Measurements from ENCODE around the gene UTS2B. TPM values are rescaled to one million over a fixed set of nuclear protein-coding genes. Genes with fewer than 3 reads are reported as not detected.
A peak's percentile ranks its signal among the peaks of the same experiment; 100 is the strongest.
"Not testable (repeated sequence)": the region's sequence is repeated elsewhere in the genome, so short reads cannot be mapped to it uniquely, and the experiment has no call there.

Gene UTS2B
- total RNA-seq, 1 donor from 2014 or later: not detected

GRCh38 chr3:191298846-191299245 is 31.5 kb downstream of the UTS2B start:
- intact Hi-C loops (cut with micrococcal nuclease): no loop called here
- no peak overlapping the region for H3K4me3 Mint-ChIP-seq
- H3K27me3 Mint-ChIP-seq: no peaks in the 10 kb centered on the region

GRCh38 chr3:191296041-191296541 is 34.2 kb downstream of the UTS2B start:
- DNase-seq: no peak
- Mint-ChIP-seq H3K4me3 (no peak overlapping the region), H3K27ac (no peak overlapping the region), H3K9me3 (no peaks in the 10 kb centered on the region), H3K36me3 (ENCODE audit: low read depth) (no peaks in the 10 kb centered on the region), H3K4me1 (no peaks in the 10 kb centered on the region), H3K27me3 (no peaks in the 10 kb centered on the region)
- intact Hi-C loops (cut with micrococcal nuclease): no loop called here

More at GRCh38 chr3:191298846-191299245, 31.5 kb downstream of the UTS2B start:
- Mint-ChIP-seq H3K4me1 (no peaks in the 10 kb centered on the region), H3K27ac (no peak overlapping the region), H3K36me3 (ENCODE audit: low read depth) (no peaks in the 10 kb centered on the region), H3K9me3 (no peaks in the 10 kb centered on the region)
- no peak for DNase-seq

- Mint-ChIP-seq H3K36me3 (ENCODE audit: low read depth) (no peaks in the 10 kb centered on the region), H3K9me3 (no peaks in the 10 kb centered on the region), H3K4me3 (no peak overlapping the region), H3K4me1 (peaks cover 2% of the 10 kb centered on the region), H3K27ac (no peak overlapping the region), H3K27me3 (no peaks in the 10 kb centered on the region)
- DNase-seq: no peak
- intact Hi-C loops (cut with micrococcal nuclease): no loop called here
Observed at GRCh38 chr3:191294291-191294690, 36.0 kb downstream of the UTS2B start.

GRCh38 chr3:191292243-191293015 is 37.9 kb downstream of the UTS2B start:
- no peak overlapping the region for H3K27ac Mint-ChIP-seq
- DNase-seq: no peak
- H3K4me1 Mint-ChIP-seq: peaks cover 2% of the 10 kb centered on the region
- intact Hi-C loops (cut with micrococcal nuclease): no loop called here
- no peaks in the 10 kb centered on the region for H3K36me3 Mint-ChIP-seq (ENCODE audit: low read depth)
- H3K9me3 Mint-ChIP-seq: no peaks in the 10 kb centered on the region
- H3K27me3 Mint-ChIP-seq: no peaks in the 10 kb centered on the region
- H3K4me3 Mint-ChIP-seq: no peak overlapping the region

- Mint-ChIP-seq H3K9me3 (no peaks in the 10 kb centered on the region), H3K4me1 (peaks cover 2% of the 10 kb centered on the region), H3K4me3 (peak overlapping the region; percentile 17), H3K36me3 (ENCODE audit: low read depth) (no peaks in the 10 kb centered on the region), H3K27ac (no peak overlapping the region), H3K27me3 (no peaks in the 10 kb centered on the region)
- DNase-seq: no peak
- intact Hi-C loops (cut with micrococcal nuclease): no loop called here
Observed at GRCh38 chr3:191290311-191291025, 39.9 kb downstream of the UTS2B start.

GRCh38 chr3:191283400-191283799 is 46.9 kb downstream of the UTS2B start:
- DNase-seq: no peak
- intact Hi-C loops (cut with micrococcal nuclease): no loop called here
- no peaks in the 10 kb centered on the region for H3K36me3 Mint-ChIP-seq (ENCODE audit: low read depth)
- no peaks in the 10 kb centered on the region for H3K4me1 Mint-ChIP-seq
- no peaks in the 10 kb centered on the region for H3K27me3 Mint-ChIP-seq
- H3K27ac Mint-ChIP-seq: no peak overlapping the region
- H3K9me3 Mint-ChIP-seq: no peaks in the 10 kb centered on the region
- no peak overlapping the region for H3K4me3 Mint-ChIP-seq

GRCh38 chr3:191282251-191283185 is 47.8 kb downstream of the UTS2B start:
- H3K27ac Mint-ChIP-seq: no peak overlapping the region
- intact Hi-C loops (cut with micrococcal nuclease): no loop called here
- no peaks in the 10 kb centered on the region for H3K36me3 Mint-ChIP-seq (ENCODE audit: low read depth)
- H3K9me3 Mint-ChIP-seq: no peaks in the 10 kb centered on the region
- H3K4me3 Mint-ChIP-seq: no peak overlapping the region
- H3K27me3 Mint-ChIP-seq: no peaks in the 10 kb centered on the region
- no peaks in the 10 kb centered on the region for H3K4me1 Mint-ChIP-seq
- DNase-seq: no peak

GRCh38 chr3:191280882-191281281 is 49.4 kb downstream of the UTS2B start:
- Mint-ChIP-seq H3K9me3 (no peaks in the 10 kb centered on the region), H3K4me3 (no peak overlapping the region), H3K36me3 (ENCODE audit: low read depth) (no peaks in the 10 kb centered on the region), H3K27me3 (no peaks in the 10 kb centered on the region), H3K4me1 (no peaks in the 10 kb centered on the region), H3K27ac (no peak overlapping the region)
- no peak for DNase-seq
- intact Hi-C loops (cut with micrococcal nuclease): no loop called here

- H3K27me3 Mint-ChIP-seq: no peaks in the 10 kb centered on the region
- H3K27ac Mint-ChIP-seq: no peak overlapping the region
- no peak for DNase-seq
- no peaks in the 10 kb centered on the region for H3K36me3 Mint-ChIP-seq (ENCODE audit: low read depth)
- intact Hi-C loops (cut with micrococcal nuclease): no loop called here
- H3K4me1 Mint-ChIP-seq: no peaks in the 10 kb centered on the region
- H3K4me3 Mint-ChIP-seq: no peak overlapping the region
- H3K9me3 Mint-ChIP-seq: no peaks in the 10 kb centered on the region
Observed at GRCh38 chr3:191280111-191280510, 50.2 kb downstream of the UTS2B start.

GRCh38 chr3:191275751-191276150 is 54.6 kb downstream of the UTS2B start:
- peaks cover 6% of the 10 kb centered on the region for H3K9me3 Mint-ChIP-seq
- no peak overlapping the region for H3K4me3 Mint-ChIP-seq
- intact Hi-C loops (cut with micrococcal nuclease): no loop called here
- H3K36me3 Mint-ChIP-seq (ENCODE audit: low read depth): no peaks in the 10 kb centered on the region
- no peak overlapping the region for H3K27ac Mint-ChIP-seq
- H3K4me1 Mint-ChIP-seq: no peaks in the 10 kb centered on the region
- no peak for DNase-seq
- H3K27me3 Mint-ChIP-seq: no peaks in the 10 kb centered on the region

- H3K27me3 Mint-ChIP-seq; DNase-seq; H3K36me3 Mint-ChIP-seq (ENCODE audit: low read depth); H3K4me1 Mint-ChIP-seq; H3K4me3 Mint-ChIP-seq; H3K27ac Mint-ChIP-seq; H3K9me3 Mint-ChIP-seq; intact Hi-C loops (cut with micrococcal nuclease): not testable (repeated sequence)
Observed at GRCh38 chr3:191275244-191275643, 55.1 kb downstream of the UTS2B start.

- Mint-ChIP-seq H3K36me3 (ENCODE audit: low read depth) (no peaks in the 10 kb centered on the region), H3K4me1 (no peaks in the 10 kb centered on the region), H3K27ac (no peak overlapping the region), H3K4me3 (no peak overlapping the region), H3K27me3 (no peaks in the 10 kb centered on the region), H3K9me3 (peaks cover 6% of the 10 kb centered on the region)
- no peak for DNase-seq
- intact Hi-C loops (cut with micrococcal nuclease): no loop called here
Observed at GRCh38 chr3:191269289-191270085, 60.8 kb downstream of the UTS2B start.

GRCh38 chr3:191268737-191269136 is 61.6 kb downstream of the UTS2B start:
- no peak overlapping the region for H3K4me3 Mint-ChIP-seq
- DNase-seq: no peak
- intact Hi-C loops (cut with micrococcal nuclease): no loop called here
- H3K9me3 Mint-ChIP-seq: peaks cover 6% of the 10 kb centered on the region
- peaks cover 2% of the 10 kb centered on the region for H3K27me3 Mint-ChIP-seq
- H3K36me3 Mint-ChIP-seq (ENCODE audit: low read depth): no peaks in the 10 kb centered on the region
- no peaks in the 10 kb centered on the region for H3K4me1 Mint-ChIP-seq
- no peak overlapping the region for H3K27ac Mint-ChIP-seq
